ENCODE measurements around the gene EIF4B.

Gene EIF4B

GRCh38 chr12:53042607-53043454, 36.6 kb downstream of the EIF4B start:
- no peak for ATAC-seq
- TF ChIP-seq ZNF70 (CRISPR knock-in tag; IDR thresholded peaks at IDR 0.05) (no peak), ZNF8 (CRISPR knock-in tag; IDR thresholded peaks at IDR 0.05) (no peak), ISL1 (CRISPR knock-in tag; IDR thresholded peaks at IDR 0.05) (no peak), ZFP3 (CRISPR knock-in tag; IDR thresholded peaks at IDR 0.05) (no peak), TCF4 (CRISPR knock-in tag; IDR thresholded peaks at IDR 0.05; ENCODE audit: borderline replicate concordance) (no peak), ZC3H10 (CRISPR knock-in tag; IDR thresholded peaks at IDR 0.05) (no peak), OSR1 (CRISPR knock-in tag; IDR thresholded peaks at IDR 0.05) (no peak), RARB (CRISPR knock-in tag; IDR thresholded peaks at IDR 0.05) (no peak), CREB5 (CRISPR knock-in tag; IDR thresholded peaks at IDR 0.05; ENCODE audit: low read depth) (no peak), ARNTL (CRISPR knock-in tag; IDR thresholded peaks at IDR 0.05; ENCODE audit: borderline replicate concordance, low read depth) (no peak), GLIS3 (CRISPR knock-in tag; IDR thresholded peaks at IDR 0.05) (no peak), ZFP30 (CRISPR knock-in tag; IDR thresholded peaks at IDR 0.05) (no peak)
- TF ChIP-seq, protein P1, sequence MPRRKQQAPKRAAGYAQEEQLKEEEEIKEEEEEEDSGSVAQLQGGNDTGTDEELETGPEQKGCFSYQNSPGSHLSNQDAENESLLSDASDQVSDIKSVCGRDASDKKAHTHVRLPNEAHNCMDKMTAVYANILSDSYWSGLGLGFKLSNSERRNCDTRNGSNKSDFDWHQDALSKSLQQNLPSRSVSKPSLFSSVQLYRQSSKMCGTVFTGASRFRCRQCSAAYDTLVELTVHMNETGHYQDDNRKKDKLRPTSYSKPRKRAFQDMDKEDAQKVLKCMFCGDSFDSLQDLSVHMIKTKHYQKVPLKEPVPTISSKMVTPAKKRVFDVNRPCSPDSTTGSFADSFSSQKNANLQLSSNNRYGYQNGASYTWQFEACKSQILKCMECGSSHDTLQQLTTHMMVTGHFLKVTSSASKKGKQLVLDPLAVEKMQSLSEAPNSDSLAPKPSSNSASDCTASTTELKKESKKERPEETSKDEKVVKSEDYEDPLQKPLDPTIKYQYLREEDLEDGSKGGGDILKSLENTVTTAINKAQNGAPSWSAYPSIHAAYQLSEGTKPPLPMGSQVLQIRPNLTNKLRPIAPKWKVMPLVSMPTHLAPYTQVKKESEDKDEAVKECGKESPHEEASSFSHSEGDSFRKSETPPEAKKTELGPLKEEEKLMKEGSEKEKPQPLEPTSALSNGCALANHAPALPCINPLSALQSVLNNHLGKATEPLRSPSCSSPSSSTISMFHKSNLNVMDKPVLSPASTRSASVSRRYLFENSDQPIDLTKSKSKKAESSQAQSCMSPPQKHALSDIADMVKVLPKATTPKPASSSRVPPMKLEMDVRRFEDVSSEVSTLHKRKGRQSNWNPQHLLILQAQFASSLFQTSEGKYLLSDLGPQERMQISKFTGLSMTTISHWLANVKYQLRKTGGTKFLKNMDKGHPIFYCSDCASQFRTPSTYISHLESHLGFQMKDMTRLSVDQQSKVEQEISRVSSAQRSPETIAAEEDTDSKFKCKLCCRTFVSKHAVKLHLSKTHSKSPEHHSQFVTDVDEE (CRISPR knock-in tag; IDR thresholded peaks at IDR 0.05) = no peak
- TF ChIP-seq, protein P2, sequence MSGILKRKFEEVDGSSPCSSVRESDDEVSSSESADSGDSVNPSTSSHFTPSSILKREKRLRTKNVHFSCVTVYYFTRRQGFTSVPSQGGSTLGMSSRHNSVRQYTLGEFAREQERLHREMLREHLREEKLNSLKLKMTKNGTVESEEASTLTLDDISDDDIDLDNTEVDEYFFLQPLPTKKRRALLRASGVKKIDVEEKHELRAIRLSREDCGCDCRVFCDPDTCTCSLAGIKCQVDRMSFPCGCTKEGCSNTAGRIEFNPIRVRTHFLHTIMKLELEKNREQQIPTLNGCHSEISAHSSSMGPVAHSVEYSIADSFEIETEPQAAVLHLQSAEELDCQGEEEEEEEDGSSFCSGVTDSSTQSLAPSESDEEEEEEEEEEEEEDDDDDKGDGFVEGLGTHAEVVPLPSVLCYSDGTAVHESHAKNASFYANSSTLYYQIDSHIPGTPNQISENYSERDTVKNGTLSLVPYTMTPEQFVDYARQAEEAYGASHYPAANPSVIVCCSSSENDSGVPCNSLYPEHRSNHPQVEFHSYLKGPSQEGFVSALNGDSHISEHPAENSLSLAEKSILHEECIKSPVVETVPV (CRISPR knock-in tag; IDR thresholded peaks at IDR 0.05) = no peak

GRCh38 chr12:53044052-53044581, 37.9 kb downstream of the EIF4B start:
- no peak for ATAC-seq
- no peak for TF ChIP-seq GLIS3 (CRISPR knock-in tag; IDR thresholded peaks at IDR 0.05)
- TF ChIP-seq, protein P1 (CRISPR knock-in tag; IDR thresholded peaks at IDR 0.05) = no peak
- TF ChIP-seq POU6F1 (CRISPR knock-in tag; IDR thresholded peaks at IDR 0.05; ENCODE audit: borderline replicate concordance, low read depth) = no peak
- TF ChIP-seq ZFP30 (CRISPR knock-in tag; IDR thresholded peaks at IDR 0.05) = no peak
- no peak for TF ChIP-seq ZC3H10 (CRISPR knock-in tag; IDR thresholded peaks at IDR 0.05)
- TF ChIP-seq TOX (CRISPR knock-in tag; IDR thresholded peaks at IDR 0.05; ENCODE audit: borderline replicate concordance) = no peak
- TF ChIP-seq, protein P3, sequence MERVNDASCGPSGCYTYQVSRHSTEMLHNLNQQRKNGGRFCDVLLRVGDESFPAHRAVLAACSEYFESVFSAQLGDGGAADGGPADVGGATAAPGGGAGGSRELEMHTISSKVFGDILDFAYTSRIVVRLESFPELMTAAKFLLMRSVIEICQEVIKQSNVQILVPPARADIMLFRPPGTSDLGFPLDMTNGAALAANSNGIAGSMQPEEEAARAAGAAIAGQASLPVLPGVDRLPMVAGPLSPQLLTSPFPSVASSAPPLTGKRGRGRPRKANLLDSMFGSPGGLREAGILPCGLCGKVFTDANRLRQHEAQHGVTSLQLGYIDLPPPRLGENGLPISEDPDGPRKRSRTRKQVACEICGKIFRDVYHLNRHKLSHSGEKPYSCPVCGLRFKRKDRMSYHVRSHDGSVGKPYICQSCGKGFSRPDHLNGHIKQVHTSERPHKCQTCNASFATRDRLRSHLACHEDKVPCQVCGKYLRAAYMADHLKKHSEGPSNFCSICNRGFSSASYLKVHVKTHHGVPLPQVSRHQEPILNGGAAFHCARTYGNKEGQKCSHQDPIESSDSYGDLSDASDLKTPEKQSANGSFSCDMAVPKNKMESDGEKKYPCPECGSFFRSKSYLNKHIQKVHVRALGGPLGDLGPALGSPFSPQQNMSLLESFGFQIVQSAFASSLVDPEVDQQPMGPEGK (CRISPR knock-in tag; IDR thresholded peaks at IDR 0.05; ENCODE audit: borderline replicate concordance) = no peak
- no peak for TF ChIP-seq TCF4 (CRISPR knock-in tag; IDR thresholded peaks at IDR 0.05; ENCODE audit: borderline replicate concordance)
- no peak for TF ChIP-seq SNAI2 (CRISPR knock-in tag; IDR thresholded peaks at IDR 0.05)

All from SK-N-SH treated with all-trans-retinoic acid at 6 μM for 48 hours (cell line).